Liver (tissue), 9 donors: Measurements from ENCODE around the gene RFPL3. TPM values are rescaled to one million over a fixed set of nuclear protein-coding genes. Genes with fewer than 3 reads are reported as not detected.
A peak's percentile ranks its signal among the peaks of the same experiment; 100 is the strongest.

Experiments
- DNase-seq: peaks from one replicate; pipeline ENCODE4 v3.0.0-alpha.2; 2017; ENCODE audit warnings: low spot score
- H3K27ac ChIP-seq, 2 donors: one replicate each; pipeline ENCODE4 v1.7.0; 2013; ENCODE audit warnings: inconsistent platforms in 2 of 2, low read length in 2 of 2, control low read depth in 1 of 2, low read depth in 1 of 2, mild to moderate bottlenecking in 1 of 2
- H3K27me3 ChIP-seq, 4 donors: one replicate each; pipeline versions ENCODE4 v1.6.1 to v1.7.0; 2013; ENCODE audit warnings: low read length in 3 of 4, inconsistent platforms in 1 of 4, mild to moderate bottlenecking in 1 of 4, moderate library complexity in 1 of 4; ENCODE audit not compliant: control insufficient read depth in 4 of 4, insufficient read depth in 4 of 4
- H3K36me3 ChIP-seq, 4 donors: one replicate each; pipeline versions ENCODE4 v1.6.1 to v1.7.0; 2013; ENCODE audit warnings: low read length in 3 of 4, mild to moderate bottlenecking in 3 of 4, low read depth in 1 of 4, moderate library complexity in 1 of 4; ENCODE audit not compliant: control insufficient read depth in 4 of 4, insufficient read depth in 3 of 4
- H3K4me1 ChIP-seq, 4 donors: one replicate each; pipeline versions ENCODE4 v1.6.1 to v1.7.0; 2013; ENCODE audit warnings: low read length in 3 of 4, mild to moderate bottlenecking in 3 of 4, moderate library complexity in 1 of 4; ENCODE audit not compliant: control insufficient read depth in 4 of 4, insufficient read depth in 4 of 4
- H3K4me3 ChIP-seq, 3 donors: one replicate each; pipeline versions ENCODE4 v1.6.1 to v1.7.0; 2013; ENCODE audit warnings: low read length in 3 of 3, control low read depth in 1 of 3, low read depth in 1 of 3, mild to moderate bottlenecking in 1 of 3
- H3K9ac ChIP-seq, 2 donors: one replicate each; pipeline ENCODE4 v1.7.0; 2013; ENCODE audit warnings: low read length in 2 of 2, mild to moderate bottlenecking in 2 of 2, moderate library complexity in 2 of 2, control low read depth in 1 of 2, low read depth in 1 of 2
- H3K9me3 ChIP-seq, 4 donors: one replicate each; pipeline versions ENCODE4 v1.6.1 to v1.7.0; 2013; ENCODE audit warnings: low read length in 3 of 4; ENCODE audit not compliant: control insufficient read depth in 4 of 4
- ATF3 ChIP-seq: IDR thresholded peaks from 2 replicates; pipeline ENCODE4 v1.6.1; 2016; ENCODE audit warnings: antibody characterized with exemption
- EGR1 ChIP-seq, 2 donors: IDR thresholded peaks; 2 replicates each; pipeline ENCODE4 v1.6.1; 2016 to 2018; ENCODE audit warnings: antibody characterized with exemption in 2 of 2, low read depth in 2 of 2
- FOXA1 ChIP-seq: IDR thresholded peaks from 2 replicates; pipeline ENCODE4 v1.6.1; 2016; ENCODE audit warnings: antibody characterized with exemption
- FOXA2 ChIP-seq: IDR thresholded peaks from 2 replicates; pipeline ENCODE4 v1.6.1; 2016; ENCODE audit warnings: antibody characterized with exemption
- GABPA ChIP-seq, 2 donors: IDR thresholded peaks in 1 of 2; conservative IDR thresholded peaks in 1 of 2; 2 replicates each; pipeline ENCODE4 v1.6.1; 2016; ENCODE audit warnings: antibody characterized with exemption in 2 of 2, mild to moderate bottlenecking in 1 of 2, moderate library complexity in 1 of 2
- HNF4A ChIP-seq, 2 donors: conservative IDR thresholded peaks; 2 replicates each; pipeline ENCODE4 v1.6.1; 2016; ENCODE audit warnings: antibody characterized with exemption in 2 of 2, mild to moderate bottlenecking in 2 of 2
- HNF4G ChIP-seq: IDR thresholded peaks from 2 replicates; pipeline ENCODE4 v1.6.1; 2016; ENCODE audit warnings: antibody characterized with exemption
- JUND ChIP-seq, 2 donors: IDR thresholded peaks; 2 replicates each; pipeline ENCODE4 v1.6.1; 2016; ENCODE audit warnings: antibody characterized with exemption in 2 of 2
- RAD21 ChIP-seq, 2 donors: IDR thresholded peaks; 2 replicates each; pipeline ENCODE4 v1.6.1; 2016; ENCODE audit warnings: antibody characterized with exemption in 2 of 2, mild to moderate bottlenecking in 2 of 2
- RXRA ChIP-seq, 2 donors: IDR thresholded peaks; 2 replicates each; pipeline ENCODE4 v1.6.1; 2017 to 2018; ENCODE audit warnings: antibody characterized with exemption in 2 of 2, mild to moderate bottlenecking in 1 of 2
- SP1 ChIP-seq: IDR thresholded peaks from 2 replicates; pipeline ENCODE4 v1.6.1; 2018; ENCODE audit warnings: antibody characterized with exemption, mild to moderate bottlenecking
- TAF1 ChIP-seq: conservative IDR thresholded peaks from 2 replicates; pipeline ENCODE4 v1.6.1; 2016; ENCODE audit warnings: antibody characterized with exemption, mild to moderate bottlenecking
- YY1 ChIP-seq: IDR thresholded peaks from 2 replicates; pipeline ENCODE4 v1.6.1; 2016; ENCODE audit warnings: antibody characterized with exemption, mild to moderate bottlenecking
- ZBTB33 ChIP-seq: IDR thresholded peaks from 2 replicates; pipeline ENCODE4 v1.6.1; 2016; ENCODE audit warnings: antibody characterized with exemption
- WGBS: extraction: QIAGEN DNeasy Blood & Tissue Kit; methylation state at CpG from one replicate; pipeline ENCODE4 v1.1.7; 2013; 5-methylcytosine and 5-hydroxymethylcytosine counted together
- polyA plus RNA-seq, 2 donors: library from polyadenylated mRNA; stranded (reverse) in 1 of 2; unstranded in 1 of 2; fragments of 200-250 nt in 1 of 2; fragments of >200 nt in 1 of 2; fragmentation: Nextera tagmentation in 1 of 2; extraction: Ambion mirVana in 1 of 2; gene quantifications; one replicate each; pipeline versions ENCODE4 v1.2.1 to v1.2.3, GENCODE V29; 2013 to 2015
- total RNA-seq, 2 donors: library from RNA; depleted of rRNA; stranded (reverse); fragments of >200 nt; gene quantifications; one replicate each; pipeline ENCODE4 v1.2.3, GENCODE V29; 2014
- TF ChIP-seq, protein P1 (sequence below): IDR thresholded peaks from 2 replicates; pipeline ENCODE4 v1.6.1; 2016; ENCODE audit warnings: antibody characterized with exemption
- TF ChIP-seq, protein P2 (sequence below): IDR thresholded peaks from 2 replicates; pipeline ENCODE4 v1.6.1; 2016; ENCODE audit warnings: antibody characterized with exemption, mild to moderate bottlenecking
- donor health status: healthy.
- donor health status: healthy.
- donor health status: healthy.
- donor health status: healthy.
- donor health status: healthy.

Gene RFPL3
- total and polyA plus RNA-seq, 4 donors, result not detected

DNA sequence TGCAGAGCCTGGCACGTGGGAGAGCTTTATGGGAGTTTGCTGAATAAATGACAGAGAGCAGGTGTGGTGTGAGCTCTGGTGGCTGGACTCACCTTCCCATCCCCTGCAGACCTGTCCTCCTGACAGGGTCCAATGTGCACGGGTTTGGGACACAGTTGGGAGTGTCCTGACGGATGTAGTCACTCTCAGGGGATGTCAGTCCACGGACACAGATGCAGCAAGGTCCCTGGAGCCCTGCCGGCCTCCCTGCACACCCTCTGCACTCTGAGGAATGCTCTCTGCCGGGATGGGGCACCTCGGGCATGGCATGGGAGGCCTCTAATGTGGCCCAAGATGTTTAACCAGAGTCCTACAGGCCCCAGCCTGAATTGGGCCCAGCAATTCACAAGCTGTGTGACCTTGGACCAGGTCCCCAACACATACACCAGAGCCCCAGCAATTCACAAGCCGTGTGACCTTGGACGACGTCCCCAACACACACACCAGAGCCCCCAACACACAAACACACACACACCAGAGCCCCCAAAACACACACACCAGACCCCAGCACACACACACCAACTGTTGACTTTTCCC is 30.0 kb upstream of the RFPL3 start (continued):
- TF ChIP-seq ZBTB33 (no peak), HNF4G (no peak), HNF4A (conservative IDR thresholded peaks at IDR 0.05) (no peak), ATF3 (no peak), FOXA2 (no peak)
- TF ChIP-seq, protein P1, sequence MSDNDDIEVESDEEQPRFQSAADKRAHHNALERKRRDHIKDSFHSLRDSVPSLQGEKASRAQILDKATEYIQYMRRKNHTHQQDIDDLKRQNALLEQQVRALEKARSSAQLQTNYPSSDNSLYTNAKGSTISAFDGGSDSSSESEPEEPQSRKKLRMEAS, result no peak

DNA sequence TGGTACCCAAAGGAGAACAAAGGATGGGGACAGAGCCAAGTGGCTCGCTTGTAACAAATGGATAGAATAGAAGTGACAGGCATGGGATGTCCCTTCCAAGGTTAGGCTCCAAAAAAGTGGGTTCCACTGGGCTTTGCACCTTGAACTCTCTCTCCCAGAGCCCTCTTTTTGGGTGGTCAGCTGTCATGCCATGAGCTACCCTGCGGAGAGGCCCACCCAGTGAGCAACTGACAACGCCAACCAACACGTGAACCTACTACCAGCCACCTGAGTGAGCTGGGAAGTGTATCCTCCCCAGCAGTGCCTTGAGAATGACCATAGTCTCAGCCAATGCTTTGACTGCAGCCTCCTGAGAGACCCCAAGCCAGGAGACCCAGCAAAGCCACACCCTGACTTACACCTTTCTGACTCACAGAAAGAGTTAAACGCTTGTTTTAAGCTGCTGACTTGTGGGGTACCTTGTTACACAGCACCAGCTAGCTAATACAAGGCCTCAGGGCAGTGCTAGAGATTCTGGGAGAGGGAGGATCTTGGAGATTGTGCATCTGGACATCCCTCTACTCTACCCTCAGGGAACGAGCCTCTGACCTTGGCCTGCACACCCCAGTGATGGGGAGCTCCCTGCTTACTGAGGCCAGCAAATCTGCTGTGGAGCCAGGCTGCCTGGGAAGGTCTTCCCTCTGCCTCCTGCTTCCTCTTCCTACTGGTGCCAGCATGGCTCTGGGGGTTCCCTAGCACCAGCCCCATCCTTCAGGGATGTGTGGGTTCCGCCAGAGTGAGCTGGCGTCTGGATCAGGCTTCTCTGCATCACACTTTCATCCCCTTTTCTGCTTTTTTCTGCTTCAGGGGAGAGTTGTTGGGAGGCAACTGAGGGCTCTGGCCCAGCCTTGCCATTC is 29.1 kb upstream of the RFPL3 start:
- no peaks in the 10 kb centered on the region for H3K4me1 ChIP-seq
- no peak overlapping the region for H3K27ac ChIP-seq
- TF ChIP-seq HNF4A (conservative IDR thresholded peaks at IDR 0.05) (no peak), JUND (IDR thresholded peaks at IDR 0.05) (no peak), GABPA (IDR thresholded peaks at IDR 0.05 in 1 of 2, conservative IDR thresholded peaks at IDR 0.05 in 1 of 2) (no peak), SP1 (no peak), EGR1 (IDR thresholded peaks at IDR 0.05; ENCODE audit: low read depth in 2 of 2) (no peak)
- peaks cover 0 to 1% (median 0%) of the 10 kb centered on the region in 4 donors for H3K9me3 ChIP-seq
- no peaks in the 10 kb centered on the region for H3K36me3 ChIP-seq
- H3K4me3 ChIP-seq, result no peak overlapping the region
- no peak overlapping the region for H3K9ac ChIP-seq
- peaks cover 0 to 3% (median 0%) of the 10 kb centered on the region in 4 donors for H3K27me3 ChIP-seq
- 91% methylated on average over 8 of the region's 8 CpGs for WGBS
- peak; percentile 19 for DNase-seq

DNA sequence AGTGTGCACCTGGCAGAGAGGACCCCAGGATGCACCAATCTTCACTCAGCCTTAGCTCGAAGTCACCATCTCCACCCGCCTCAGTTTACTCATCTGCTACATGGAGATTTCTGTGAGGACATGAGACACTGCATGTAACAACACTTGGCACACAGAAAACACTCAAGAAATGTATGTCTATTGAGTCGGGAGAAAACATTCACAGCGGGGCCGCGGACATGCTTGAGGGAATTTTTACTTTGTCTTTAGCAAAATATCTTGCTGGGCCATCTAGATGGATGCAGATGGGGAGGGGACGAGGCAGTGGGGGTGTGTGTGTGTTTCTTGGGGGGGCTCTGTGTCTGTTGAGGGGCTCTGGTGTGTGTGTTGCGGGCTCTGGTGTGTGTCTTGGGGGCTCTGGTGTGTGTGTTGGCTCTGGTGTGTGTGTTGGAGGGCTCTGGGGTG is 28.4 kb upstream of the RFPL3 start:
- WGBS, result 92% methylated on average over 8 of the region's 8 CpGs
- no peak overlapping the region for H3K9ac ChIP-seq
- peak; percentile 25 for DNase-seq
- no peak overlapping the region for H3K27ac ChIP-seq
- no peak overlapping the region for H3K4me3 ChIP-seq
- H3K27me3 ChIP-seq, result peaks cover 0 to 4% (median 0%) of the 10 kb centered on the region in 4 donors
- no peak for TF ChIP-seq GABPA (IDR thresholded peaks at IDR 0.05 in 1 of 2, conservative IDR thresholded peaks at IDR 0.05 in 1 of 2)
- no peak for TF ChIP-seq FOXA2
- no peak for TF ChIP-seq HNF4G
- TF ChIP-seq RXRA (IDR thresholded peaks at IDR 0.05), result no peak
- no peak for TF ChIP-seq TAF1
- TF ChIP-seq EGR1 (IDR thresholded peaks at IDR 0.05; ENCODE audit: low read depth in 2 of 2), result no peak
- TF ChIP-seq ZBTB33, result no peak
- no peak for TF ChIP-seq YY1
- no peak for TF ChIP-seq SP1
- TF ChIP-seq JUND (IDR thresholded peaks at IDR 0.05), result no peak
- TF ChIP-seq, protein P1, result no peak
- TF ChIP-seq HNF4A (conservative IDR thresholded peaks at IDR 0.05), result no peak
- no peak for TF ChIP-seq ATF3
- no peak for TF ChIP-seq RAD21 (IDR thresholded peaks at IDR 0.05)
- TF ChIP-seq, protein P2, sequence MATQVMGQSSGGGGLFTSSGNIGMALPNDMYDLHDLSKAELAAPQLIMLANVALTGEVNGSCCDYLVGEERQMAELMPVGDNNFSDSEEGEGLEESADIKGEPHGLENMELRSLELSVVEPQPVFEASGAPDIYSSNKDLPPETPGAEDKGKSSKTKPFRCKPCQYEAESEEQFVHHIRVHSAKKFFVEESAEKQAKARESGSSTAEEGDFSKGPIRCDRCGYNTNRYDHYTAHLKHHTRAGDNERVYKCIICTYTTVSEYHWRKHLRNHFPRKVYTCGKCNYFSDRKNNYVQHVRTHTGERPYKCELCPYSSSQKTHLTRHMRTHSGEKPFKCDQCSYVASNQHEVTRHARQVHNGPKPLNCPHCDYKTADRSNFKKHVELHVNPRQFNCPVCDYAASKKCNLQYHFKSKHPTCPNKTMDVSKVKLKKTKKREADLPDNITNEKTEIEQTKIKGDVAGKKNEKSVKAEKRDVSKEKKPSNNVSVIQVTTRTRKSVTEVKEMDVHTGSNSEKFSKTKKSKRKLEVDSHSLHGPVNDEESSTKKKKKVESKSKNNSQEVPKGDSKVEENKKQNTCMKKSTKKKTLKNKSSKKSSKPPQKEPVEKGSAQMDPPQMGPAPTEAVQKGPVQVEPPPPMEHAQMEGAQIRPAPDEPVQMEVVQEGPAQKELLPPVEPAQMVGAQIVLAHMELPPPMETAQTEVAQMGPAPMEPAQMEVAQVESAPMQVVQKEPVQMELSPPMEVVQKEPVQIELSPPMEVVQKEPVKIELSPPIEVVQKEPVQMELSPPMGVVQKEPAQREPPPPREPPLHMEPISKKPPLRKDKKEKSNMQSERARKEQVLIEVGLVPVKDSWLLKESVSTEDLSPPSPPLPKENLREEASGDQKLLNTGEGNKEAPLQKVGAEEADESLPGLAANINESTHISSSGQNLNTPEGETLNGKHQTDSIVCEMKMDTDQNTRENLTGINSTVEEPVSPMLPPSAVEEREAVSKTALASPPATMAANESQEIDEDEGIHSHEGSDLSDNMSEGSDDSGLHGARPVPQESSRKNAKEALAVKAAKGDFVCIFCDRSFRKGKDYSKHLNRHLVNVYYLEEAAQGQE, result no peak
- TF ChIP-seq FOXA1, result no peak
- no peaks in the 10 kb centered on the region for H3K36me3 ChIP-seq
- peaks cover 0 to 1% (median 0%) of the 10 kb centered on the region in 4 donors for H3K9me3 ChIP-seq
- no peaks in the 10 kb centered on the region for H3K4me1 ChIP-seq
